ENCODE measurements around the gene DNAH8.

The DNAH8 gene

DNA sequence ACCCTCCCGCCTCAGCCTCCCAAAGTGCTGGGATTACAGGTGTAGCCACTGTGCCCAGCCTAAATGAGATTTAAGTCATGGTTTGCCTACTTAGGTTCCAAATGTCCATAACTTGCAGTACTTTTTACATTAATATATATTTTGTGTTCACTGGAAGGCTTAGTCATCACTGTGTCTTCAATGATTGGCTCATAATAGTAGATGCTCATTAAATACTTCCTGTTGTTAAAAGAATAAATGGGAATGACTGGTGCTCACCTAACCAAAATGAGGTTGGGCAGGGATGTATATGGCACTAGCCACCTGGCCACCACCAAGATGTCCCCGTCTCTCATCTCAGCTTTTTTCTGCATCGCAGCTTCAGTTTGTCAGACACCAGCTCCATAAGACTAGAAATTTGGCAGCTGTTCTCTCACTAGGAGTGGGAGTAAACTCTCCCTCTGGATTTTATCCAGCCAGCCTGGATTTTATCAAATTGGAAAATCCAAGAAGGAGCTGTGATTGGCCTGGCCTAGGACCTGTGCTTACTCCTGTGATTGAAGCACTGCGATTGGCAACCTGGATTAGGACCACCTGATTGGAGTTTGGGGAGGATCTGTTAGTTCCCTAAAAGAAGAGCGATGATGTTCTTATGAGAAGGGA is 11.0 kb upstream of the DNAH8 start:
- H3K9me3 ChIP-seq (ENCODE audit: insufficient read depth, low read length) = peaks cover 6% of the 10 kb centered on the region; the same call in 1 of the 2 replicates
- H3K9ac ChIP-seq (ENCODE audit: low read length) = no peak overlapping the region
- peak overlapping the region; percentile 77 for H3K4me2 ChIP-seq (ENCODE audit: low read depth, low read length, poor library complexity, severe bottlenecking)
- H3F3A ChIP-seq (ENCODE audit: insufficient read depth) = no peaks in the 10 kb centered on the region; the same call in 1 of the 2 replicates
- H3K4me3 ChIP-seq (ENCODE audit: insufficient read depth, low read length, poor library complexity, severe bottlenecking) = no peak overlapping the region
- TF ChIP-seq, protein P1, sequence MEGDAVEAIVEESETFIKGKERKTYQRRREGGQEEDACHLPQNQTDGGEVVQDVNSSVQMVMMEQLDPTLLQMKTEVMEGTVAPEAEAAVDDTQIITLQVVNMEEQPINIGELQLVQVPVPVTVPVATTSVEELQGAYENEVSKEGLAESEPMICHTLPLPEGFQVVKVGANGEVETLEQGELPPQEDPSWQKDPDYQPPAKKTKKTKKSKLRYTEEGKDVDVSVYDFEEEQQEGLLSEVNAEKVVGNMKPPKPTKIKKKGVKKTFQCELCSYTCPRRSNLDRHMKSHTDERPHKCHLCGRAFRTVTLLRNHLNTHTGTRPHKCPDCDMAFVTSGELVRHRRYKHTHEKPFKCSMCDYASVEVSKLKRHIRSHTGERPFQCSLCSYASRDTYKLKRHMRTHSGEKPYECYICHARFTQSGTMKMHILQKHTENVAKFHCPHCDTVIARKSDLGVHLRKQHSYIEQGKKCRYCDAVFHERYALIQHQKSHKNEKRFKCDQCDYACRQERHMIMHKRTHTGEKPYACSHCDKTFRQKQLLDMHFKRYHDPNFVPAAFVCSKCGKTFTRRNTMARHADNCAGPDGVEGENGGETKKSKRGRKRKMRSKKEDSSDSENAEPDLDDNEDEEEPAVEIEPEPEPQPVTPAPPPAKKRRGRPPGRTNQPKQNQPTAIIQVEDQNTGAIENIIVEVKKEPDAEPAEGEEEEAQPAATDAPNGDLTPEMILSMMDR (IDR thresholded peaks at IDR 0.05; ENCODE audit: insufficient read depth, low read length, poor library complexity, severe bottlenecking) = no peak
- no peak for TF ChIP-seq EZH2phosphoT487 (conservative IDR thresholded peaks at IDR 0.05; ENCODE audit: low read length)
- no peaks in the 10 kb centered on the region for H4K20me1 ChIP-seq (ENCODE audit: low read depth, low read length)
- H3K79me2 ChIP-seq (ENCODE audit: insufficient read depth, low read length) = peaks cover 28% of the 10 kb centered on the region
- H3K9me2 ChIP-seq (replicated peaks; ENCODE audit: insufficient read depth, low read length) = no peaks in the 10 kb centered on the region
- H2AFZ ChIP-seq (ENCODE audit: low read depth, low read length, severe bottlenecking) = peak overlapping the region; percentile 88
- peaks cover 16% of the 10 kb centered on the region for H3K36me3 ChIP-seq (ENCODE audit: low read length)
- no peak overlapping the region for H3K27ac ChIP-seq (ENCODE audit: low read depth, low read length)
- H3K27me3 ChIP-seq (ENCODE audit: low read length) = no peaks in the 10 kb centered on the region

DNA sequence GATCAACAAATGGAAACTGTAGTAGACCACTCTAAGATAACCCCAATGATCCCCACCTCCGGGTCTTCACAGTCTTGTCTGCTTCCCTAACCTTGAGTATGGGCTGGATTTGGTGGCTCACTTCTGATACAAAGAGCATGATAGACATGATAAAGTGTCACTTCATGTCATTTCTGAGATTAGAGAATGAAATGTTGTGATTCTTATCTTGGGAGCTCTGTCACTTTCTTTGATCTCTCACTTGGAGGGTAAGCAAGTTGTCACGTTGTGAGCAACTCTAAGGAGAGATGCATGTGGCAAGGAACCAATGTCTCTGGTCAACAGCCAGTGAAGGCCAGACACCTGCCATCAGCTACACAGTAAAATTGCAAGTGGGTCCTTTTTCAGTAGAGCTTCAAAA is 9.2 kb upstream of the DNAH8 start:
- TF ChIP-seq, protein P1 (IDR thresholded peaks at IDR 0.05; ENCODE audit: insufficient read depth, low read length, poor library complexity, severe bottlenecking) = no peak
- no peak for TF ChIP-seq EZH2phosphoT487 (conservative IDR thresholded peaks at IDR 0.05; ENCODE audit: low read length)
- Histone ChIP-seq H3K27me3 (ENCODE audit: low read length) (no peaks in the 10 kb centered on the region), H3K4me2 (ENCODE audit: low read depth, low read length, poor library complexity, severe bottlenecking) (no peak overlapping the region), H3K79me2 (ENCODE audit: insufficient read depth, low read length) (peaks cover 18% of the 10 kb centered on the region), H3K9me2 (replicated peaks; ENCODE audit: insufficient read depth, low read length) (no peaks in the 10 kb centered on the region), H3K4me3 (ENCODE audit: insufficient read depth, low read length, poor library complexity, severe bottlenecking) (no peak overlapping the region), H3K9ac (ENCODE audit: low read length) (no peak overlapping the region), H4K20me1 (ENCODE audit: low read depth, low read length) (no peaks in the 10 kb centered on the region), H3K36me3 (ENCODE audit: low read length) (peaks cover 8% of the 10 kb centered on the region), H3F3A (ENCODE audit: insufficient read depth) (no peaks in the 10 kb centered on the region; the same call in 1 of the 2 replicates), H2AFZ (ENCODE audit: low read depth, low read length, severe bottlenecking) (no peak overlapping the region), H3K9me3 (ENCODE audit: insufficient read depth, low read length) (no peaks in the 10 kb centered on the region), H3K27ac (ENCODE audit: low read depth, low read length) (no peak overlapping the region)

DNA sequence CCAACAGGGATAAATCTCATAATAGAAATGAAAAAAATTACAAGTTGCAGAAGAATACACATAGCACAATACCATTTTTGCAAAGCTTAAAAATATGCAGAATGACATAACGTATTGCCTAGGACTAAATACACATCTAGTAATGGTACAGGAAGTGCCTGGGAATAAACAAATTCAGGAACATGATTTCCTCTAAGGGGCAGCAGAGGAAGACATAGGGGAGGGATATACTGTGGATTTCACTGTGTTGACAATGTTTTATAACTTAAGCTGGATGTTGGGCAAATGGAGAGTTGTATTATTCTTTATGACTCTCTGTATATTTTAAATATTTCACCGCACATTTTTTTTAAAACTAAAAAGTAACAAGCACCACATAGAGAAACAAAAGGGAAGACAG is 6.6 kb upstream of the DNAH8 start:
- no peaks in the 10 kb centered on the region for H3F3A ChIP-seq (ENCODE audit: insufficient read depth)
- no peak for TF ChIP-seq EZH2phosphoT487 (conservative IDR thresholded peaks at IDR 0.05; ENCODE audit: low read length)
- TF ChIP-seq, protein P1 (IDR thresholded peaks at IDR 0.05; ENCODE audit: insufficient read depth, low read length, poor library complexity, severe bottlenecking) = no peak

More for the DNA sequence above, 6.6 kb upstream of the DNAH8 start:
- H3K79me2 ChIP-seq (ENCODE audit: insufficient read depth, low read length) = no peaks in the 10 kb centered on the region
- H3K9me3 ChIP-seq (ENCODE audit: insufficient read depth, low read length) = no peaks in the 10 kb centered on the region
- no peak overlapping the region for H3K4me3 ChIP-seq (ENCODE audit: insufficient read depth, low read length, poor library complexity, severe bottlenecking)
- no peaks in the 10 kb centered on the region for H3K27me3 ChIP-seq (ENCODE audit: low read length)
- no peaks in the 10 kb centered on the region for H4K20me1 ChIP-seq (ENCODE audit: low read depth, low read length)
- no peaks in the 10 kb centered on the region for H3K36me3 ChIP-seq (ENCODE audit: low read length)
- H3K9ac ChIP-seq (ENCODE audit: low read length) = no peak overlapping the region
- no peaks in the 10 kb centered on the region for H3K9me2 ChIP-seq (replicated peaks; ENCODE audit: insufficient read depth, low read length)
- no peak overlapping the region for H2AFZ ChIP-seq (ENCODE audit: low read depth, low read length, severe bottlenecking)
- H3K27ac ChIP-seq (ENCODE audit: low read depth, low read length) = no peak overlapping the region
- H3K4me2 ChIP-seq (ENCODE audit: low read depth, low read length, poor library complexity, severe bottlenecking) = no peak overlapping the region

All from SU-DHL-6 (cell line).